PC-9 (cell line): ENCODE measurements around the gene BRPF3.

Experiments used
- EZH2 ChIP-seq: fragments of 200-600 bp; sonication (generic); IDR thresholded peaks from 2 replicates; pipeline ENCODE4 v1.8.0; 2017; ENCODE audit warnings: antibody characterized with exemption, low read depth
- TF ChIP-seq, protein P1 (sequence below): fragments of 200-600 bp; sonication (generic); conservative IDR thresholded peaks from 2 replicates; pipeline ENCODE4 v1.6.1; 2017; ENCODE audit warnings: mixed run types, antibody characterized with exemption, mild to moderate bottlenecking, moderate library complexity

DNA sequence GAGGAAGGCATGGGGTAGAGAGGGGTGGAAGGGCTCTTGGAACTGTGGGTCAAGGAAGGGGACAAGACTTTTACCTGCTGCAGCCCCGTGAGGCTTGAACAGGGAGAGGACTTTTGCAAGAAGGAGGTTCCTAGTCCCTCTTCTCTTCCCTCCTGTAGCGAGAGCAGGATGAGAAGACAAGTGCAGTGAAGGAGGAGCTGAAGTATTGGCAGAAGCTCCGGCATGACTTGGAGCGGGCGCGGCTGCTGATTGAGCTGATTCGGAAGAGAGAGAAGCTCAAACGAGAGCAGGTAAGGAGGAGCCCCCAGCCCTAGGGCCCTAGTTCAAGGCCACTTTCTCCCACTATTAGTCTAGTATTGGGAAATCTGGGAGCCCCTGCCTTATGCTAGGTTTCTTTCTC, 10.6 kb downstream of the BRPF3 start:
- TF ChIP-seq, protein P1, sequence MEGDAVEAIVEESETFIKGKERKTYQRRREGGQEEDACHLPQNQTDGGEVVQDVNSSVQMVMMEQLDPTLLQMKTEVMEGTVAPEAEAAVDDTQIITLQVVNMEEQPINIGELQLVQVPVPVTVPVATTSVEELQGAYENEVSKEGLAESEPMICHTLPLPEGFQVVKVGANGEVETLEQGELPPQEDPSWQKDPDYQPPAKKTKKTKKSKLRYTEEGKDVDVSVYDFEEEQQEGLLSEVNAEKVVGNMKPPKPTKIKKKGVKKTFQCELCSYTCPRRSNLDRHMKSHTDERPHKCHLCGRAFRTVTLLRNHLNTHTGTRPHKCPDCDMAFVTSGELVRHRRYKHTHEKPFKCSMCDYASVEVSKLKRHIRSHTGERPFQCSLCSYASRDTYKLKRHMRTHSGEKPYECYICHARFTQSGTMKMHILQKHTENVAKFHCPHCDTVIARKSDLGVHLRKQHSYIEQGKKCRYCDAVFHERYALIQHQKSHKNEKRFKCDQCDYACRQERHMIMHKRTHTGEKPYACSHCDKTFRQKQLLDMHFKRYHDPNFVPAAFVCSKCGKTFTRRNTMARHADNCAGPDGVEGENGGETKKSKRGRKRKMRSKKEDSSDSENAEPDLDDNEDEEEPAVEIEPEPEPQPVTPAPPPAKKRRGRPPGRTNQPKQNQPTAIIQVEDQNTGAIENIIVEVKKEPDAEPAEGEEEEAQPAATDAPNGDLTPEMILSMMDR, result no peak
- no peak for TF ChIP-seq EZH2
